Measurements from ENCODE around the gene PPARGC1A. TPM values are rescaled to one million over a fixed set of nuclear protein-coding genes. Genes with fewer than 3 reads are reported as not detected.

PPARGC1A gene
- total and polyA plus RNA-seq, 11 donors: 25.4 to 103 (median 83.3) TPM

DNA sequence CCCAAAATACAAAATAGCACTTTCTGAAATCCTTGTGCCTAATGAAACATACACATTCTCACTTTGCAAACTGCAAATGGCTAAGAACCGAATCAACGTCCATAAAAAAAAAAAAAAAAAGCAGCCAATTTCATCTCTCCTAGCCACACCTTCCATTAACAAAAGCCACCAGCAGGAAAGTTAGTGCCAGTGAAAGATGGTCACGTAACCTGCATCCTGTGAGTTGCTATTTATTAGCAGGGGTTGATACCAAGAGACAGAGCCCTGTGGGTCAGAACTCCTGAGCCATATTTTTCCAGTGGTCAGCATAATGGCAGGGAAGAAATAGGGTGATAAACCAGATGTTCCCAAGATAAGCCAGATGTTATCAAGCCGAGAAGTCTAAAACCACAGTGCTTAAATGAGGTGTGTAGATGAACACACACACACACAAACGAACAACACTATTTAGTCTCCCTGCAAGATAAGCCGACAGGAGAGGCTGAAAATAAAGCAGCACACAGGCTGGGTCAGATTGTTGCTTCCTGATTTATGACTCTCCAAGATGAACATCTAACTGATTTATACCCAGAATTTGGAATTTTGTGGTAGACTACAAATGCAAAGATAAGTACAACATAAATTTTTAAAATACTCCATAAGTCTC lies 11.5 kb downstream of the PPARGC1A start:
- DNase-seq: no peak

DNA sequence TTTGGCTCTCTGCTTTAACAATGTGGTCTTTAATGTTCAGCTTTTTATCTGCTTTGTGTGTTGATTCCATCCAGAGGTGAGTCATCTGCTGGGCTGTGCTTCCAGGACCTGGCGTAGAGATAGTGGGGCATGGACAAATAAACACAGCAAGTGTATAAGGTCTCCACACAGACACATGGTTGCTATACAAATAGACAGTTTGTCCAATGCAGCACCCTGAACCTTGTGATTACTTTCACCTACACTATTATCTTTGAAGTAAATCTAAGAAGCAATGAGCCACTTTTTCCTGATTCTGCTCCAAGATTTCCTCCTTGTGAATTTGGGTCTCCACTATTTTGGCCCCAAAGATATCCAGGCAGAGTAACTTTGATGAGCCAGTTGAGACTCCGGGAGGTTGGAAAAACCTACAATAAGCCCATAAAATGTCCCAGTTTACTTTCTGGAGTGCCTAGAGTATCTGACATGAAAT lies 12.1 kb downstream of the PPARGC1A start:
- Histone ChIP-seq H3K4me3 (peak overlapping the region in 1 of 12 donors; percentile 9), H3K9me3 (no peaks in the 10 kb centered on the region), H3K27ac (peak overlapping the region; percentile 44 to 94 (median 76)), H3K4me1 (peaks cover 0 to 86% (median 13%) of the 10 kb centered on the region in 12 donors), H3K36me3 (no peaks in the 10 kb centered on the region), H3K27me3 (no peaks in the 10 kb centered on the region)
- WGBS, 4 donors: 51 to 79% (median 56%) methylated on average over 2 of the region's 2 CpGs
- intact Hi-C loops (cut with DNase I): loop anchor here in 2 of 10 donors (2.0 to 10.0 kb wide), 2 partner anchors 373 to 537 kb away; no protein-coding TSS in a partner anchor
- ATAC-seq (peak; percentile 68 to 84 (median 77)), DNase-seq (peak in 1 of 5 donors; percentile 41)
- no peak for TF ChIP-seq POLR2A (IDR thresholded peaks at IDR 0.05)
- TF ChIP-seq, protein P1, sequence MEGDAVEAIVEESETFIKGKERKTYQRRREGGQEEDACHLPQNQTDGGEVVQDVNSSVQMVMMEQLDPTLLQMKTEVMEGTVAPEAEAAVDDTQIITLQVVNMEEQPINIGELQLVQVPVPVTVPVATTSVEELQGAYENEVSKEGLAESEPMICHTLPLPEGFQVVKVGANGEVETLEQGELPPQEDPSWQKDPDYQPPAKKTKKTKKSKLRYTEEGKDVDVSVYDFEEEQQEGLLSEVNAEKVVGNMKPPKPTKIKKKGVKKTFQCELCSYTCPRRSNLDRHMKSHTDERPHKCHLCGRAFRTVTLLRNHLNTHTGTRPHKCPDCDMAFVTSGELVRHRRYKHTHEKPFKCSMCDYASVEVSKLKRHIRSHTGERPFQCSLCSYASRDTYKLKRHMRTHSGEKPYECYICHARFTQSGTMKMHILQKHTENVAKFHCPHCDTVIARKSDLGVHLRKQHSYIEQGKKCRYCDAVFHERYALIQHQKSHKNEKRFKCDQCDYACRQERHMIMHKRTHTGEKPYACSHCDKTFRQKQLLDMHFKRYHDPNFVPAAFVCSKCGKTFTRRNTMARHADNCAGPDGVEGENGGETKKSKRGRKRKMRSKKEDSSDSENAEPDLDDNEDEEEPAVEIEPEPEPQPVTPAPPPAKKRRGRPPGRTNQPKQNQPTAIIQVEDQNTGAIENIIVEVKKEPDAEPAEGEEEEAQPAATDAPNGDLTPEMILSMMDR (IDR thresholded peaks at IDR 0.05): no peak

More for the DNA sequence above, 11.5 kb downstream of the PPARGC1A start:
- H3K9me3 ChIP-seq: no peaks in the 10 kb centered on the region
- no peak for TF ChIP-seq POLR2A (IDR thresholded peaks at IDR 0.05)
- TF ChIP-seq, protein P1 (IDR thresholded peaks at IDR 0.05): no peak
- H3K4me3 ChIP-seq: peak overlapping the region in 1 of 12 donors; percentile 9
- intact Hi-C loops (cut with DNase I): loop anchor here in 2 of 10 donors (2.0 to 10.0 kb wide), 2 partner anchors 372 to 536 kb away; no protein-coding TSS in a partner anchor
- peak overlapping the region; percentile 44 to 94 (median 76) for H3K27ac ChIP-seq
- no peaks in the 10 kb centered on the region for H3K27me3 ChIP-seq
- peak in 3 of 4 donors; percentile 12 to 36 (median 23) for ATAC-seq
- peaks cover 0 to under 1% (median 0%) of the 10 kb centered on the region in 9 donors for H3K36me3 ChIP-seq
- H3K4me1 ChIP-seq: peaks cover 0 to 87% (median 13%) of the 10 kb centered on the region in 12 donors
- WGBS, 4 donors: 39 to 56% (median 42%) methylated on average over 6 of the region's 6 CpGs

DNA sequence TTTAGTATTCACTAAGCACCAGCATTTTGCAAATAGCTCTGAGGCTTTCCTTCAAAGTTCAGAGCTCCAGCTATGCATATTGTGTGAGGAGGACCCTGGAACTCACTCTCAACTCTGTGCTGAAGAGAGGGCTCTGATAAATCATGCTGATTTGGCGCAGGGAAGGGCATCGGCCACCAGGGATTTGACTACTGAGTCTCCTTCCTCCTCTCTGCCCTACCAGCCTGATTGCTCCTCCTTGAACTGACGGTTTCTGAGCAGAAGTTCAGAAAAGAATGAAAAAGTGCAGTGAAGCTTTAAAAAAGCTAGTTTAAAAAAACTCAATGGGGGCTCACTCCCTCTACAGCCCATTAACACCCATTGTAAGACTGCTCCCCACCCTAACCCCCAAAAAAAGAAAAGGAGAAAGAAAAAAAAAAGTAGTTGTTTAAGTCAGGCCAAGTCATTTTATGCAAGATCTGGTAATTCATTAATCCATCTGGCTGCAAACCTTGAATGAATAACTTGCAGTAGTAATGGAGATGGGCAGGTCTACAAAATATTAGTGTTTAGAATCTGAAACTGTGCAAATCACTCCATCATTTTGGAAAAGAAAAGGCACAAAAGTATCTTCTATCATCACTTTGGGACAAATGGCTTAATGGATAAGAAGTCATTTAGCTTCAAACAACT lies 13.3 kb downstream of the PPARGC1A start:
- 58 to 69% (median 61%) methylated on average over 3 of the region's 3 CpGs for WGBS, 4 donors
- H3K4me3 ChIP-seq: no peak overlapping the region
- DNase-seq (no peak), ATAC-seq (no peak)
- H3K27me3 ChIP-seq: no peaks in the 10 kb centered on the region
- H3K36me3 ChIP-seq: no peaks in the 10 kb centered on the region
- intact Hi-C loops (cut with DNase I): loop anchor here in 1 of 10 donors (10.0 kb wide), 1 partner anchor 538 kb away; no protein-coding TSS in a partner anchor
- H3K4me1 ChIP-seq: peaks cover 0 to 84% (median 13%) of the 10 kb centered on the region in 12 donors
- TF ChIP-seq, protein P1 (IDR thresholded peaks at IDR 0.05): no peak
- no peak for TF ChIP-seq POLR2A (IDR thresholded peaks at IDR 0.05)
- no peaks in the 10 kb centered on the region for H3K9me3 ChIP-seq
- peak overlapping the region in 11 of 12 donors; percentile 49 to 94 (median 77) for H3K27ac ChIP-seq

DNA sequence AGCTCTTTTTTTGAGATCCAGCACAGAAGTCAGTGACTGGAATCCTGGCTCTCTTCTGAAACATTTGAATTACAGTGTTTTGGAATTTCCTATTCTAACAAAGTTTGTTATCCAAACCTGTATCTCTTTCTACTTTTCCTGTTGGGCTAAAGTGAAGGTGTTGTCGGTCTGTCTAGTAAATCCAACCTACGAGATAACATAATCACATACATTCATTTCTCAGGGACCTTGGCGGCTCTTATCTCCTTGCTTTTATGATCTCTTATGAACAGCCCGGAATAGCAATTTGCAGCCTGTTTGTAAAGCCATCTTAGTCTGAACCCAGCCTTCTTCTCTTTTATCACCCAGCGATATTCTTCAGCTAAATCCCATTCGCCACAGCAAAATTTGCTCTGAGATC lies 14.5 kb downstream of the PPARGC1A start:
- Histone ChIP-seq H3K36me3 (no peaks in the 10 kb centered on the region), H3K27ac (peak overlapping the region; percentile 62 to 94 (median 76)), H3K9me3 (no peaks in the 10 kb centered on the region), H3K27me3 (no peaks in the 10 kb centered on the region), H3K4me1 (peaks cover 0 to 86% (median 13%) of the 10 kb centered on the region in 12 donors), H3K4me3 (no peak overlapping the region)
- no peak for ATAC-seq
- intact Hi-C loops (cut with DNase I): loop anchor here in 1 of 10 donors (10.0 kb wide), 1 partner anchor 539 kb away; no protein-coding TSS in a partner anchor
- DNase-seq: no peak
- 29 to 40% (median 36%) methylated on average over 6 of the region's 6 CpGs for WGBS, 4 donors
- TF ChIP-seq, protein P1 (IDR thresholded peaks at IDR 0.05): no peak
- TF ChIP-seq POLR2A (IDR thresholded peaks at IDR 0.05): no peak

Data from heart left ventricle (tissue), 16 donors.